ENCODE data around the gene REEP5.
"Not testable (repeated sequence)": the region's sequence is repeated elsewhere in the genome, so short reads cannot be mapped to it uniquely, and the experiment has no call there.

REEP5 gene

GRCh38 chr5:112866739-112867138 is 55.3 kb downstream of the REEP5 start:
- Histone ChIP-seq H3K9me3 (replicated peaks in 1 of 11) (no peaks in the 10 kb centered on the region), H3K27me3 (no peaks in the 10 kb centered on the region), H3K36me3 (peaks cover 84 to 97% (median 95%) of the 10 kb centered on the region in 11 experiments), H3K27ac (no peak overlapping the region), H3K9ac (no peak overlapping the region), H3K4me2 (no peak overlapping the region), H4K20me1 (peaks cover 15 to 68% (median 42%) of the 10 kb centered on the region in 11 experiments; a peak in 18 of 22 replicates), H3K4me3 (no peak overlapping the region), H3K4me1 (peaks cover 18 to 40% (median 21%) of the 10 kb centered on the region in 10 experiments)
- TF ChIP-seq Cebpa-rat (IDR thresholded peaks at IDR 0.05): no peak

- no peak overlapping the region for H3K4me3 ChIP-seq
- no peak overlapping the region for H3K9ac ChIP-seq
- no peaks in the 10 kb centered on the region for H3K27me3 ChIP-seq
- peaks cover 73 to 81% (median 79%) of the 10 kb centered on the region in 11 experiments for H3K36me3 ChIP-seq
- peaks cover 15 to 60% (median 34%) of the 10 kb centered on the region in 11 experiments; a peak in 18 of 22 replicates for H4K20me1 ChIP-seq
- H3K4me1 ChIP-seq: peaks cover 24 to 45% (median 27%) of the 10 kb centered on the region in 10 experiments
- H3K4me2 ChIP-seq: no peak overlapping the region
- H3K9me3 ChIP-seq (replicated peaks in 1 of 11): peaks cover 0 to 7% (median 1%) of the 10 kb centered on the region in 11 experiments; a peak in 4 of 22 replicates
- no peak overlapping the region for H3K27ac ChIP-seq
- no peak for TF ChIP-seq Cebpa-rat (IDR thresholded peaks at IDR 0.05)
These were observed 56.9 kb downstream of the REEP5 start for GRCh38 chr5:112865128-112865527.

DNA sequence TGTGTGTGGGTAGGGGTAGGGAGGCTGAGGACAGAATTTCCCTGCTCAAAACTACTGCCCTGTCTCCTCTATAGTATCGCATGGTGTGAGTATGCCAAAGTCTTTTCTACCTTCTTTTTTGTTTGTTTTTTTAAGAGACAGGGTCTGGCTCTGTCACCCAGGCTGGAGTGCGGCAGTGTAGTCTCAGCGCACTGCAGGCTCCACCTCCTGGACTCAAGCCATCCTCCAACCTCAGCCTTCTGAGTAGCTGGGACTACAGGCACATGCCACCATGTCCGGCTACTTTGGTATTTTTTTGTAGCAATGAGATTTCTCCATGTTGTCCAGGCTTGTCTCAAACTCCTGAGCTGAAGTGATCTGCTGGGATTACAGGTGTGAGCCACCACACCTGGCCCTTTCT is 58.5 kb downstream of the REEP5 start:
- Histone ChIP-seq H3K4me3 (no peak overlapping the region), H3K9me3 (replicated peaks in 1 of 11) (peaks cover 0 to 7% (median 3%) of the 10 kb centered on the region in 11 experiments; a peak in 4 of 22 replicates), H3K36me3 (peaks cover 58 to 65% (median 64%) of the 10 kb centered on the region in 11 experiments), H3K4me1 (peaks cover 24 to 45% (median 27%) of the 10 kb centered on the region in 10 experiments), H3K27me3 (no peaks in the 10 kb centered on the region), H3K4me2 (peak overlapping the region; percentile 8 to 98 (median 94); a peak in 18 of 22 replicates), H4K20me1 (peaks cover 13 to 47% (median 24%) of the 10 kb centered on the region in 11 experiments; a peak in 16 of 22 replicates), H3K9ac (peak overlapping the region in 5 of 11 experiments; percentile 12 to 92 (median 21); a peak in 3 of 22 replicates), H3K27ac (no peak overlapping the region)
- TF ChIP-seq Cebpa-rat (IDR thresholded peaks at IDR 0.05): no peak

- Histone ChIP-seq H3K27me3 (no peaks in the 10 kb centered on the region), H3K4me1 (peaks cover 24 to 40% (median 27%) of the 10 kb centered on the region in 10 experiments), H3K36me3 (peaks cover 43 to 50% (median 49%) of the 10 kb centered on the region in 11 experiments), H3K9ac (peak overlapping the region; percentile 83 to 95 (median 91)), H4K20me1 (peaks cover 13 to 44% (median 24%) of the 10 kb centered on the region in 11 experiments; a peak in 16 of 22 replicates), H3K27ac (peak overlapping the region; percentile 83 to 95 (median 87); a peak in 17 of 22 replicates), H3K9me3 (replicated peaks in 1 of 11) (peaks cover 0 to 7% (median 3%) of the 10 kb centered on the region in 11 experiments; a peak in 4 of 22 replicates), H3K4me2 (peak overlapping the region; percentile 90 to 98 (median 95)), H3K4me3 (peak overlapping the region; percentile 80 to 100 (median 88))
- TF ChIP-seq Cebpa-rat (IDR thresholded peaks at IDR 0.05): no peak
These were observed 59.9 kb downstream of the REEP5 start for GRCh38 chr5:112862085-112862484.

GRCh38 chr5:112861638-112861985 is 60.4 kb downstream of the REEP5 start:
- Histone ChIP-seq H3K4me1 (peaks cover 24 to 35% (median 27%) of the 10 kb centered on the region in 10 experiments), H3K27me3 (no peaks in the 10 kb centered on the region), H3K9ac (peak overlapping the region; percentile 83 to 95 (median 91)), H3K9me3 (replicated peaks in 1 of 11) (peaks cover 0 to 7% (median 3%) of the 10 kb centered on the region in 11 experiments; a peak in 4 of 22 replicates), H3K27ac (peak overlapping the region; percentile 83 to 95 (median 87)), H3K4me2 (peak overlapping the region; percentile 90 to 98 (median 95)), H4K20me1 (peaks cover 11 to 39% (median 24%) of the 10 kb centered on the region in 11 experiments; a peak in 16 of 22 replicates), H3K36me3 (peaks cover 38 to 46% (median 44%) of the 10 kb centered on the region in 11 experiments), H3K4me3 (peak overlapping the region; percentile 80 to 100 (median 88))
- no peak for TF ChIP-seq Cebpa-rat (IDR thresholded peaks at IDR 0.05)

GRCh38 chr5:112860929-112861637 is 60.9 kb downstream of the REEP5 start, which contains the start of gene SRP19:
Gene SRP19, plus strand, starts transcription at chr5:112861287. Its CDS starts 90 bp downstream, at chr5:112861377.
- Histone ChIP-seq H3K27me3 (no peaks in the 10 kb centered on the region), H3K9me3 (replicated peaks in 1 of 11) (peaks cover 0 to 7% (median 3%) of the 10 kb centered on the region in 11 experiments; a peak in 4 of 22 replicates), H3K36me3 (peaks cover 33 to 40% (median 39%) of the 10 kb centered on the region in 11 experiments), H3K27ac (peak within 1 kb of the TSS; percentile 83 to 95 (median 87)), H3K4me2 (peak within 1 kb of the TSS; percentile 90 to 98 (median 95)), H4K20me1 (peaks cover 9 to 34% (median 23%) of the 10 kb centered on the region in 11 experiments; a peak in 16 of 22 replicates), H3K4me1 (peaks cover 24 to 30% (median 26%) of the 10 kb centered on the region in 10 experiments), H3K4me3 (peak within 1 kb of the TSS; percentile 80 to 100 (median 88)), H3K9ac (peak within 1 kb of the TSS; percentile 83 to 95 (median 91))
- TF ChIP-seq Cebpa-rat (IDR thresholded peaks at IDR 0.05): no peak

- peak overlapping the region; percentile 69 to 98 (median 91) for H3K4me2 ChIP-seq
- peaks cover 9 to 31% (median 21%) of the 10 kb centered on the region in 11 experiments; a peak in 16 of 22 replicates for H4K20me1 ChIP-seq
- peak overlapping the region; percentile 83 to 95 (median 91) for H3K9ac ChIP-seq
- not testable (repeated sequence) for H3K9me3 ChIP-seq (replicated peaks in 1 of 11); H3K27me3 ChIP-seq
- peaks cover 28 to 35% (median 34%) of the 10 kb centered on the region in 11 experiments for H3K36me3 ChIP-seq
- peak overlapping the region; percentile 80 to 100 (median 88) for H3K4me3 ChIP-seq
- H3K27ac ChIP-seq: peak overlapping the region; percentile 83 to 95 (median 87)
- peaks cover 24 to 30% (median 26%) of the 10 kb centered on the region in 10 experiments for H3K4me1 ChIP-seq
These were observed 61.5 kb downstream of the REEP5 start for GRCh38 chr5:112860571-112860928.

- Histone ChIP-seq H3K9me3 (replicated peaks in 1 of 11) (peaks cover 7 to 28% (median 17%) of the 10 kb centered on the region in 11 experiments; a peak in 17 of 22 replicates), H3K9ac (no peak overlapping the region), H4K20me1 (peaks cover 0 to 9% (median 7%) of the 10 kb centered on the region in 11 experiments; a peak in 9 of 22 replicates), H3K4me3 (no peak overlapping the region), H3K36me3 (peaks cover under 1 to 9% (median 7%) of the 10 kb centered on the region in 11 experiments; a peak in 16 of 22 replicates), H3K4me2 (no peak overlapping the region), H3K27me3 (no peaks in the 10 kb centered on the region), H3K27ac (no peak overlapping the region), H3K4me1 (peaks cover 15 to 18% (median 15%) of the 10 kb centered on the region in 10 experiments)
- TF ChIP-seq Cebpa-rat (IDR thresholded peaks at IDR 0.05): no peak
These were observed 64.2 kb downstream of the REEP5 start for GRCh38 chr5:112857866-112858265.

- H3K27me3 ChIP-seq: no peaks in the 10 kb centered on the region
- no peak overlapping the region for H3K4me3 ChIP-seq
- no peaks in the 10 kb centered on the region for H4K20me1 ChIP-seq
- H3K4me1 ChIP-seq: no peaks in the 10 kb centered on the region
- TF ChIP-seq Cebpa-rat (IDR thresholded peaks at IDR 0.05): no peak
- H3K9me3 ChIP-seq (replicated peaks in 1 of 11): peaks cover 7 to 22% (median 15%) of the 10 kb centered on the region in 11 experiments; a peak in 15 of 22 replicates
- H3K27ac ChIP-seq: no peak overlapping the region
- no peak overlapping the region for H3K4me2 ChIP-seq
- H3K36me3 ChIP-seq: no peaks in the 10 kb centered on the region
- H3K9ac ChIP-seq: no peak overlapping the region
These were observed 67.4 kb downstream of the REEP5 start for GRCh38 chr5:112854651-112855050.

Data from BLaER1 treated with 17β-estradiol and CSF1 and Interleukin-3, amounts not matched to agents 10 nM and 100 nM (cell line).